H1 (cell line): ENCODE results near the gene GPR135. TPM values are rescaled to one million over a fixed set of nuclear protein-coding genes. Genes with fewer than 3 reads are reported as not detected.

ENCODE experiments used
- CTCF ChIA-PET: fragments of 300-600 bp; sonication (Branson Sonifier 250); formaldehyde crosslinking; loops from one replicate; lab custom pipeline; 2021; ENCODE audit not compliant: partially characterized antibody; lab: Charles Lee
- POLR2A ChIA-PET: fragments of 300-600 bp; sonication (Branson Sonifier 250); formaldehyde crosslinking; loops from one replicate; lab custom pipeline; 2021; ENCODE audit warnings: inconsistent platforms; ENCODE audit not compliant: partially characterized antibody; lab: Charles Lee
- DNase-seq, 2 experiments: peaks; one replicate each; pipeline versions ENCODE4 v3.0.0 to v3.0.0-alpha.2; 2010 to 2022; ENCODE audit warnings: low spot score in 2 of 2, low read depth in 1 of 2, mixed read lengths in 1 of 2
- FAIRE-seq: peaks from 2 replicates; lab custom pipeline; 2011; peaks lifted over from hg19 to GRCh38; lab: Jason Lieb, UNC
- H2AFZ ChIP-seq: 2 replicates; pipeline ENCODE4 v1.8.1; 2012; ENCODE audit warnings: low read length, inconsistent platforms
- H2AK5ac ChIP-seq: 2 replicates; pipeline ENCODE4 v1.6.1; 2013; ENCODE audit warnings: low read depth, low read length
- H2BK120ac ChIP-seq: replicated peaks from 2 replicates; pipeline ENCODE3; 2013; ENCODE audit warnings: low read depth, low read length, inconsistent platforms
- H2BK12ac ChIP-seq: 2 replicates; pipeline ENCODE4 v1.6.1; 2013; ENCODE audit warnings: low read depth, low read length
- H2BK15ac ChIP-seq: 2 replicates; pipeline ENCODE4 v1.6.1; 2013; ENCODE audit warnings: low read length
- H2BK20ac ChIP-seq: 2 replicates; pipeline ENCODE4 v1.6.1; 2013; ENCODE audit warnings: low read length
- H2BK5ac ChIP-seq: 2 replicates; pipeline ENCODE4 v1.6.1; 2013; ENCODE audit warnings: low read depth, low read length
- H3K14ac ChIP-seq: 2 replicates; pipeline ENCODE4 v1.6.1; 2013; ENCODE audit warnings: inconsistent platforms; ENCODE audit not compliant: insufficient read length
- H3K18ac ChIP-seq: 2 replicates; pipeline ENCODE4 v1.6.1; 2013; ENCODE audit warnings: low read length; ENCODE audit errors: extremely low read depth
- H3K23ac ChIP-seq: 2 replicates; pipeline ENCODE4 v1.6.1; 2013; ENCODE audit warnings: inconsistent platforms; ENCODE audit not compliant: insufficient read length
- H3K23me2 ChIP-seq: 2 replicates; pipeline ENCODE4 v1.6.1; 2013; ENCODE audit warnings: low read depth, low read length
- H3K27ac ChIP-seq: 2 replicates; pipeline ENCODE4 v1.6.1; 2011; ENCODE audit warnings: low read depth, low read length, inconsistent platforms
- H3K27me3 ChIP-seq, 4 experiments: replicated peaks in 1 of 4; 1 replicate in 1 of 4; 2 replicates in 3 of 4; pipeline versions ENCODE4 v1.6.1 to v1.8.1; 2011 to 2013; ENCODE audit warnings: low read length in 3 of 4, mild to moderate bottlenecking in 3 of 4, inconsistent platforms in 2 of 4, mixed read lengths in 2 of 4, moderate library complexity in 1 of 4; ENCODE audit not compliant: control insufficient read depth in 3 of 4, insufficient read depth in 3 of 4; ENCODE audit errors: extremely low read depth in 1 of 4
- H3K36me3 ChIP-seq, 4 experiments: 2 replicates each; pipeline versions ENCODE4 v1.6.1 to v1.8.1; 2011 to 2013; ENCODE audit warnings: mild to moderate bottlenecking in 4 of 4, low read length in 3 of 4, moderate library complexity in 2 of 4, control low read depth in 1 of 4, inconsistent platforms in 1 of 4; ENCODE audit not compliant: insufficient read depth in 4 of 4, control insufficient read depth in 2 of 4
- H3K4ac ChIP-seq: replicated peaks from 2 replicates; pipeline ENCODE3; 2013; ENCODE audit warnings: low read length, low read depth, mixed read lengths, inconsistent platforms; ENCODE audit not compliant: insufficient read length
- H3K4me1 ChIP-seq, 4 experiments: replicated peaks in 1 of 4; 1 replicate in 1 of 4; 2 replicates in 3 of 4; pipeline versions ENCODE4 v1.6.1 to v1.8.1; 2011 to 2013; ENCODE audit warnings: low read length in 3 of 4, inconsistent platforms in 2 of 4, mixed read lengths in 1 of 4; ENCODE audit not compliant: insufficient read depth in 4 of 4, control insufficient read depth in 3 of 4
- H3K4me2 ChIP-seq, 2 experiments: 2 replicates each; pipeline versions ENCODE4 v1.6.1 to v1.8.1; 2011 to 2013; ENCODE audit warnings: low read depth in 2 of 2, low read length in 2 of 2, control low read depth in 1 of 2, inconsistent platforms in 1 of 2, mild to moderate bottlenecking in 1 of 2; ENCODE audit not compliant: insufficient read depth in 1 of 2
- H3K4me3 ChIP-seq, 4 experiments: fragments of 200-600, 300-600 bp in 1 of 4; sonication (generic), shearing (Covaris generic), sonication (Bioruptor Twin) in 1 of 4; 2 replicates each; pipeline versions ENCODE4 v1.5.1 to v1.8.1; 2011 to 2016; ENCODE audit warnings: low read length in 4 of 4, low read depth in 3 of 4, control low read depth in 2 of 4, inconsistent platforms in 2 of 4, mild to moderate bottlenecking in 2 of 4, mixed read lengths in 1 of 4, moderate library complexity in 1 of 4; ENCODE audit not compliant: insufficient read depth in 2 of 4; ENCODE audit errors: extremely low read depth in 1 of 4
- H3K56ac ChIP-seq: replicated peaks from 2 replicates; pipeline ENCODE3; 2013; ENCODE audit warnings: low read depth, mild to moderate bottlenecking, mixed read lengths, low read length, inconsistent platforms; ENCODE audit not compliant: insufficient read length
- H3K79me1 ChIP-seq: 2 replicates; pipeline ENCODE4 v1.6.1; 2013; ENCODE audit warnings: low read depth, low read length, control low read depth
- H3K79me2 ChIP-seq, 2 experiments: 2 replicates each; pipeline versions ENCODE4 v1.6.1 to v1.8.1; 2012 to 2013; ENCODE audit warnings: low read length in 2 of 2, mild to moderate bottlenecking in 2 of 2, inconsistent platforms in 1 of 2; ENCODE audit not compliant: insufficient read depth in 2 of 2, control insufficient read depth in 1 of 2
- H3K9ac ChIP-seq, 4 experiments: replicated peaks in 1 of 4; 1 replicate in 1 of 4; 2 replicates in 3 of 4; pipeline versions ENCODE4 v1.6.1 to v1.8.1; 2011 to 2013; ENCODE audit warnings: low read depth in 3 of 4, low read length in 3 of 4, control low read depth in 2 of 4, mild to moderate bottlenecking in 2 of 4, moderate library complexity in 2 of 4, inconsistent platforms in 1 of 4; ENCODE audit errors: extremely low read depth in 1 of 4
- H3K9me3 ChIP-seq, 2 experiments: 2 replicates each; pipeline versions ENCODE4 v1.6.1 to v1.8.1; 2012 to 2013; ENCODE audit warnings: mild to moderate bottlenecking in 2 of 2, moderate library complexity in 2 of 2, control low read depth in 1 of 2, inconsistent platforms in 1 of 2, low read depth in 1 of 2, low read length in 1 of 2, mixed read lengths in 1 of 2; ENCODE audit not compliant: insufficient read depth in 2 of 2
- H4K20me1 ChIP-seq, 2 experiments: replicated peaks in 1 of 2; 2 replicates each; pipeline versions ENCODE3 to v1.8.1; 2011 to 2013; ENCODE audit warnings: inconsistent platforms in 2 of 2, low read length in 2 of 2, mild to moderate bottlenecking in 1 of 2; ENCODE audit not compliant: insufficient read depth in 2 of 2, control insufficient read depth in 1 of 2
- H4K5ac ChIP-seq: 2 replicates; pipeline ENCODE4 v1.6.1; 2013; ENCODE audit warnings: low read length, low read depth, mixed read lengths, inconsistent platforms; ENCODE audit not compliant: insufficient read length
- H4K8ac ChIP-seq: 2 replicates; pipeline ENCODE4 v1.8.0; 2013; ENCODE audit warnings: mild to moderate bottlenecking, moderate library complexity, low read length, inconsistent platforms; ENCODE audit not compliant: insufficient read depth; ENCODE audit errors: extremely low read depth
- H4K91ac ChIP-seq: replicated peaks from 2 replicates; pipeline ENCODE3; 2013; ENCODE audit warnings: low read length, mixed read lengths, inconsistent platforms; ENCODE audit not compliant: insufficient read length
- ASH2L ChIP-seq: fragments of 200-600, 300-600 bp; sonication (generic); IDR thresholded peaks from one replicate; pipeline ENCODE4 v1.7.1; 2017; ENCODE audit warnings: low read length
- ATF3 ChIP-seq: IDR thresholded peaks from 2 replicates; pipeline ENCODE4 v1.6.1; 2011; ENCODE audit warnings: low read depth, mild to moderate bottlenecking, low read length; ENCODE audit not compliant: insufficient read depth
- CHD2 ChIP-seq: IDR thresholded peaks from 2 replicates; pipeline ENCODE4 v1.6.1; 2012; ENCODE audit warnings: low read length, improper control_type of control experiment
- GTF2F1 ChIP-seq: IDR thresholded peaks from 2 replicates; pipeline ENCODE4 v1.6.1; 2012; ENCODE audit warnings: low read depth, low read length, improper control_type of control experiment, borderline replicate concordance
- HDAC2 ChIP-seq, 2 experiments: fragments of 300-600 bp in 1 of 2; sonication (generic) in 1 of 2; IDR thresholded peaks; 2 replicates each; pipeline ENCODE4 v1.6.1; 2011 to 2012; ENCODE audit warnings: low read depth in 2 of 2, low read length in 2 of 2, mild to moderate bottlenecking in 2 of 2, moderate library complexity in 2 of 2, borderline replicate concordance in 1 of 2, inconsistent platforms in 1 of 2
- KDM4A ChIP-seq: IDR thresholded peaks from one replicate; pipeline ENCODE4 v1.7.1; 2012; ENCODE audit warnings: low read depth, mild to moderate bottlenecking, moderate library complexity, low read length, inconsistent platforms; ENCODE audit not compliant: severe bottlenecking
- MAX ChIP-seq: IDR thresholded peaks from 2 replicates; pipeline ENCODE4 v1.6.1; 2012; ENCODE audit warnings: inconsistent platforms
- RFX5 ChIP-seq: IDR thresholded peaks from 2 replicates; pipeline ENCODE4 v1.6.1; 2011; ENCODE audit warnings: low read depth, low read length, improper control_type of control experiment, borderline replicate concordance
- SIRT6 ChIP-seq: IDR thresholded peaks from one replicate; pipeline ENCODE4 v1.7.1; 2012; ENCODE audit warnings: low read length, inconsistent platforms
- SRF ChIP-seq: IDR thresholded peaks from 2 replicates; pipeline ENCODE4 v1.6.1; 2011; ENCODE audit warnings: mild to moderate bottlenecking, low read depth, low read length, moderate library complexity
- TBP ChIP-seq: IDR thresholded peaks from 2 replicates; pipeline ENCODE4 v1.6.1; 2011; ENCODE audit warnings: low read depth, low read length, improper control_type of control experiment
- USF2 ChIP-seq: IDR thresholded peaks from 2 replicates; pipeline ENCODE4 v1.6.1; 2011; ENCODE audit warnings: low read length, improper control_type of control experiment
- WGBS, 2 experiments: shearing (Covaris generic) in 1 of 2; methylation state at CpG; one replicate each; pipeline versions ENCODE4 v1.1.6 to v1.1.7; 2013 to 2015; ENCODE audit warnings: low lambda C conversion rate in 2 of 2, mixed read lengths in 2 of 2, inconsistent platforms in 1 of 2, low coverage in 1 of 2, missing lambda C conversion rate in 1 of 2; ENCODE audit not compliant: insufficient replicate concordance in 2 of 2, insufficient coverage in 1 of 2, insufficient read length in 1 of 2; ENCODE audit errors: extremely low coverage in 1 of 2, missing lambda C conversion rate in 1 of 2; 5-methylcytosine and 5-hydroxymethylcytosine counted together
- polyA plus RNA-seq, 7 experiments: library from polyadenylated mRNA; depleted of rRNA in 3 of 7; stranded (reverse) in 5 of 7; unstranded in 2 of 7; fragments of >200 nt in 5 of 7; fragments of 200-250 nt in 2 of 7; gene quantifications; 1 replicate in 5 of 7; 2 replicates in 1 of 7; 4 replicates in 1 of 7; pipeline versions ENCODE4 v1.2.1 to v1.2.3, GENCODE V29; 2011 to 2013; ENCODE audit warnings: missing spikeins in 2 of 7, mixed read lengths in 2 of 7
- total RNA-seq: library from RNA; stranded (reverse); fragmentation: NEBNext Ultra II Directional; extraction: Animal tissue kit (Norgen Biotek cat#: 25700); gene quantifications from 2 replicates; pipeline ENCODE4 v1.2.1, GENCODE V29; 2021

The GPR135 gene
- total and polyA plus RNA-seq, 2 of the 8 experiments (the other 6 are each of a cell fraction or from before 2014, with no cell fraction given), result 0.48 to 1.1 TPM

GRCh38 chr14:59510001-59510400 lies 44.8 kb upstream of the GPR135 start:
- no peak overlapping the region for H2BK120ac ChIP-seq
- no peaks in the 10 kb centered on the region for H3K23me2 ChIP-seq
- no peak overlapping the region for H3K27ac ChIP-seq
- H2AK5ac ChIP-seq, result no peak overlapping the region
- H3K79me2 ChIP-seq, result no peaks in the 10 kb centered on the region
- DNase-seq, result no peak
- no peak overlapping the region for H2BK5ac ChIP-seq
- H4K5ac ChIP-seq, result no peak overlapping the region
- H3K9ac ChIP-seq, result no peak overlapping the region
- no peak overlapping the region for H2BK20ac ChIP-seq
- H2BK12ac ChIP-seq, result no peak overlapping the region
- no peak overlapping the region for H2AFZ ChIP-seq
- H3K56ac ChIP-seq, result no peak overlapping the region
- no peak overlapping the region for H4K91ac ChIP-seq
- no peaks in the 10 kb centered on the region for H3K27me3 ChIP-seq
- no peaks in the 10 kb centered on the region for H3K79me1 ChIP-seq
- H4K8ac ChIP-seq, result no peak overlapping the region
- no peak overlapping the region for H3K4me3 ChIP-seq
- no peak overlapping the region for H3K14ac ChIP-seq
- H2BK15ac ChIP-seq, result no peak overlapping the region
- FAIRE-seq, result no peak
- peaks cover 0 to 3% (median under 1%) of the 10 kb centered on the region in 4 experiments; a peak in 2 of 7 replicates for H3K4me1 ChIP-seq
- H4K20me1 ChIP-seq, result no peaks in the 10 kb centered on the region
- POLR2A ChIA-PET, result no interaction called here
- CTCF ChIA-PET, result interaction anchor here (0.8 to 14.6 kb wide), 7 partner anchors 52 to 388 kb away, joined by 4 to 462 read pairs (median 5); partner anchors contain the start of gene CCDC175
- peaks cover 0 to 5% of the 10 kb centered on the region in 2 experiments; a peak in 1 of 4 replicates for H3K9me3 ChIP-seq
- no peak overlapping the region for H3K4me2 ChIP-seq
- H3K23ac ChIP-seq, result no peak overlapping the region
- 86% methylated on average over 2 of the region's 2 CpGs; no CpG with 5 or more reads in 1 of the 2 experiments for WGBS, 2 experiments
- no peak overlapping the region for H3K4ac ChIP-seq
- no peak overlapping the region for H3K18ac ChIP-seq
- H3K36me3 ChIP-seq, result no peaks in the 10 kb centered on the region; a peak in 1 of 8 replicates
- TF ChIP-seq MAX (no peak), TBP (no peak), HDAC2 (IDR thresholded peaks at IDR 0.05; ENCODE audit: borderline replicate concordance in 1 of 2, low read depth in 2 of 2, low read length in 2 of 2) (no peak), SIRT6 (no peak), ATF3 (no peak), USF2 (no peak), CHD2 (no peak), GTF2F1 (no peak), KDM4A (no peak), SRF (no peak), RFX5 (no peak), ASH2L (no peak)
